NCI-H510A treated with DMSO at 0.1 percent for 48 hours (cell line): ENCODE data around the gene PBX3.
"Not testable (repeated sequence)": the region's sequence is repeated elsewhere in the genome, so short reads cannot be mapped to it uniquely, and the experiment has no call there.

Source experiments
- DNase-seq: peaks from one replicate; lab custom pipeline; 2025; lab: John Stamatoyannopoulos, UW

PBX3 gene

GRCh38 chr9:125823874-125824406 lies 76.8 kb downstream of the PBX3 start:
- not testable (repeated sequence) for DNase-seq

- no peak for DNase-seq
These were observed 78.6 kb downstream of the PBX3 start for GRCh38 chr9:125825762-125826161.

- DNase-seq: no peak
These were observed 79.7 kb downstream of the PBX3 start for GRCh38 chr9:125826850-125827249.

- DNase-seq: peak; percentile 11
These were observed 82.6 kb downstream of the PBX3 start for GRCh38 chr9:125829743-125830142.

- DNase-seq: no peak
These were observed 83.9 kb downstream of the PBX3 start for GRCh38 chr9:125831054-125831453.

- DNase-seq: no peak
These were observed 84.4 kb downstream of the PBX3 start for GRCh38 chr9:125831616-125832015.

GRCh38 chr9:125835655-125836054 lies 88.5 kb downstream of the PBX3 start:
- DNase-seq: no peak

- no peak for DNase-seq
These were observed 92.1 kb downstream of the PBX3 start for GRCh38 chr9:125839317-125839716.

- DNase-seq: no peak
These were observed 94.3 kb downstream of the PBX3 start for GRCh38 chr9:125841444-125841843.

GRCh38 chr9:125842242-125842641 lies 95.1 kb downstream of the PBX3 start:
- no peak for DNase-seq

- DNase-seq: no peak
These were observed 96.5 kb downstream of the PBX3 start for GRCh38 chr9:125843646-125844045.

GRCh38 chr9:125844611-125845010 lies 97.4 kb downstream of the PBX3 start:
- DNase-seq: no peak

GRCh38 chr9:125845271-125845808 lies 98.2 kb downstream of the PBX3 start:
- DNase-seq: no peak

- no peak for DNase-seq
These were observed 100.6 kb downstream of the PBX3 start for GRCh38 chr9:125847735-125848134.

- DNase-seq: no peak
These were observed 103.0 kb downstream of the PBX3 start for GRCh38 chr9:125850106-125850632.

- DNase-seq: no peak
These were observed 103.6 kb downstream of the PBX3 start for GRCh38 chr9:125850763-125851162.

- no peak for DNase-seq
These were observed 104.8 kb downstream of the PBX3 start for GRCh38 chr9:125851979-125852378.

GRCh38 chr9:125852386-125852785 lies 105.2 kb downstream of the PBX3 start:
- no peak for DNase-seq

GRCh38 chr9:125854553-125855275 lies 107.5 kb downstream of the PBX3 start:
- DNase-seq: no peak

- DNase-seq: no peak
These were observed 109.2 kb downstream of the PBX3 start for GRCh38 chr9:125856331-125856730.

- no peak for DNase-seq
These were observed 114.4 kb downstream of the PBX3 start for GRCh38 chr9:125861405-125862058.

- no peak for DNase-seq
These were observed 116.8 kb downstream of the PBX3 start for GRCh38 chr9:125863923-125864322.
